Measurements from ENCODE around the gene GPX3. TPM values are rescaled to one million over a fixed set of nuclear protein-coding genes. Genes with fewer than 3 reads are reported as not detected.

GPX3 gene
- total and polyA plus RNA-seq, 9 of the 15 experiments (the other 6 are each of a cell fraction or from before 2014, with no cell fraction given): 0.25 to 0.86 TPM; not detected in 7

DNA sequence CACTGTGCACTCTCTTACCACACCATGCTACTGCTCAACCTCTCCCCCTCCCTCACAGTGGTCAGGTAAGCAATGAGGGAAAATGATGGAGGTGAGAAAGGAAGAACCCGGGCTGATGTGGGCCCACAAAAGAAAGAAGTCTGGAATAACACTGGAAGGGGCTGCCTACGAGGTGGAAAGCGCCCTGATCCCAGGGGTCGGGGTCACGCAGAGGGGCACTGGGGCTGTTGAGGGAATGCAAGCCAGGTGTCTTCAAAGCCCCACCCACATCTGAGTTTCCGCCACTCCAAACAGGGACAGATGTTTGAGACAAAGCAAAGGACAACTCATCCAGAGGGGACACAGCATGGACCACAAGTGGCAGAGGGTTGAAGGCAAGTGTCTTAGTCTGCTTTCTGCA lies 56.2 kb downstream of the GPX3 start:
- CTCF ChIA-PET (ENCODE audit: low intra/inter-chr PET ratio): no interaction called here
- Histone ChIP-seq H4K20me1 (replicated peaks; ENCODE audit: control insufficient read depth, insufficient read depth, low read length) (peaks cover 11% of the 10 kb centered on the region), H3K79me2 (ENCODE audit: control insufficient read depth, insufficient read depth, low read length) (peaks cover 91% of the 10 kb centered on the region), H2AFZ (ENCODE audit: low read depth, low read length) (no peak overlapping the region), H3K27ac (ENCODE audit: extremely low read depth, low read depth, low read length) (no peak overlapping the region), H3K4me2 (ENCODE audit: insufficient read depth, low read length) (no peak overlapping the region), H3K9me3 (replicated peaks; ENCODE audit: control insufficient read depth, insufficient read depth, low read depth, low read length) (no peaks in the 10 kb centered on the region), H3K4me3 (no peak overlapping the region), H3K9me1 (ENCODE audit: control insufficient read depth, insufficient read depth, low read length) (peaks cover 5% of the 10 kb centered on the region), H3K27me3 (ENCODE audit: control insufficient read depth in 2 of 2, insufficient read depth in 2 of 2, low read length in 2 of 2) (no peaks in the 10 kb centered on the region), H3K4me1 (replicated peaks in 1 of 2; ENCODE audit: control insufficient read depth in 2 of 2, insufficient read depth in 2 of 2, low read length in 2 of 2) (peaks cover 14 to 19% of the 10 kb centered on the region in 2 experiments; a peak in 4 of 5 replicates), H3K36me3 (ENCODE audit: control insufficient read depth, insufficient read depth, low read length) (peaks cover 24% of the 10 kb centered on the region; the same call in 2 of the 3 replicates), H3K9ac (ENCODE audit: insufficient read depth in 1 of 2, low read depth in 2 of 2, low read length in 2 of 2) (no peak overlapping the region)
- FAIRE-seq (no peak), DNase-seq (ENCODE audit: extremely low read depth in 1 of 4, low spot score in 3 of 4) (no peak), ATAC-seq (no peak)
- TF ChIP-seq KDM1A (IDR thresholded peaks at IDR 0.05): peak in 1 of 2 experiments; percentile 23; a peak in 1 of 4 replicates
- no peak for TF ChIP-seq ZSCAN32 (CRISPR knock-in tag; IDR thresholded peaks at IDR 0.05)
- intact Hi-C loops (cut with micrococcal nuclease) (no loop called here), in situ Hi-C loops (cut with MboI) (no loop called here)
- POLR2A ChIA-PET: no interaction called here
- 80% methylated on average over 6 of the region's 6 CpGs for WGBS (ENCODE audit: insufficient coverage, low coverage, missing lambda C conversion rate)
- BruUV-seq (replicated peaks): no TSS peak

DNA sequence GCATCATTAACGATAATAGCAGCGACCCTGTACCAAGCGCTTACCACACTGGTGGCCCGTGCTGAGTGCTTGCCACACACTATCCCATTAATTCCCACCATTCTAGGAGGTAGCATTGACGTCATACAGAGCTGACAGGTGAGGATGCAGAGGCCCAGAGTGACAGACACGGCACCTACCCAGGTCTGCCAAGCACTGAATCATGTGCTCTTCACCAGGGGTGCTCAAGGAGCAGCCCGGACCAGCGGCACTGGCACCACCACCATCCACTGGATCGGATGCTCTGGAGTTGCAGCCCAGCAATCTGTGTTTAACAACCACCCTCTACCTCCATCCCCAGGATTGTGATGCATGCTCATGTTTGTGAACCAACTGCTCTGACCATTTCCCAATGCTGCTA lies 57.0 kb downstream of the GPX3 start:
- BruUV-seq (replicated peaks): no TSS peak

More for the DNA sequence above, 57.0 kb downstream of the GPX3 start:
- intact Hi-C loops (cut with micrococcal nuclease) (no loop called here), in situ Hi-C loops (cut with MboI) (no loop called here)
- Histone ChIP-seq H3K4me3 (no peak overlapping the region), H3K4me2 (ENCODE audit: insufficient read depth, low read length) (no peak overlapping the region), H3K79me2 (ENCODE audit: control insufficient read depth, insufficient read depth, low read length) (peaks cover 88% of the 10 kb centered on the region), H3K27me3 (ENCODE audit: control insufficient read depth in 2 of 2, insufficient read depth in 2 of 2, low read length in 2 of 2) (no peaks in the 10 kb centered on the region), H3K27ac (ENCODE audit: extremely low read depth, low read depth, low read length) (no peak overlapping the region), H3K9ac (ENCODE audit: insufficient read depth in 1 of 2, low read depth in 2 of 2, low read length in 2 of 2) (no peak overlapping the region; a peak in 1 of 4 replicates), H3K4me1 (replicated peaks in 1 of 2; ENCODE audit: control insufficient read depth in 2 of 2, insufficient read depth in 2 of 2, low read length in 2 of 2) (peaks cover 19 to 21% of the 10 kb centered on the region in 2 experiments; a peak in 4 of 5 replicates), H4K20me1 (replicated peaks; ENCODE audit: control insufficient read depth, insufficient read depth, low read length) (peaks cover 4% of the 10 kb centered on the region; the same call in 1 of the 2 replicates), H2AFZ (ENCODE audit: low read depth, low read length) (no peak overlapping the region), H3K9me3 (replicated peaks; ENCODE audit: control insufficient read depth, insufficient read depth, low read depth, low read length) (no peaks in the 10 kb centered on the region), H3K9me1 (ENCODE audit: control insufficient read depth, insufficient read depth, low read length) (no peaks in the 10 kb centered on the region), H3K36me3 (ENCODE audit: control insufficient read depth, insufficient read depth, low read length) (peaks cover 21% of the 10 kb centered on the region; the same call in 2 of the 3 replicates)
- ChIA-PET POLR2A (interaction anchor here (1.2 kb wide), 1 partner anchor 21 kb away, joined by 3 read pairs; no protein-coding TSS in a partner anchor), CTCF (ENCODE audit: low intra/inter-chr PET ratio) (no interaction called here)
- 82% methylated on average over 9 of the region's 9 CpGs for WGBS (ENCODE audit: insufficient coverage, low coverage, missing lambda C conversion rate)
- FAIRE-seq (no peak), DNase-seq (ENCODE audit: extremely low read depth in 1 of 4, low spot score in 3 of 4) (no peak), ATAC-seq (no peak)
- TF ChIP-seq ZNF408 (CRISPR knock-in tag; IDR thresholded peaks at IDR 0.05; ENCODE audit: low read depth) (no peak), KLF16 (IDR thresholded peaks at IDR 0.05) (no peak), MAFK (IDR thresholded peaks at IDR 0.05; ENCODE audit: low read length) (no peak)

Data from K562 (cell line).